ENCODE results near the gene ZDHHC4. TPM values are rescaled to one million over a fixed set of nuclear protein-coding genes. Genes with fewer than 3 reads are reported as not detected.

The ZDHHC4 gene
- polyA plus RNA-seq, 1 of the 3 experiments (the other 2 are of a cell fraction), result 169 TPM

DNA sequence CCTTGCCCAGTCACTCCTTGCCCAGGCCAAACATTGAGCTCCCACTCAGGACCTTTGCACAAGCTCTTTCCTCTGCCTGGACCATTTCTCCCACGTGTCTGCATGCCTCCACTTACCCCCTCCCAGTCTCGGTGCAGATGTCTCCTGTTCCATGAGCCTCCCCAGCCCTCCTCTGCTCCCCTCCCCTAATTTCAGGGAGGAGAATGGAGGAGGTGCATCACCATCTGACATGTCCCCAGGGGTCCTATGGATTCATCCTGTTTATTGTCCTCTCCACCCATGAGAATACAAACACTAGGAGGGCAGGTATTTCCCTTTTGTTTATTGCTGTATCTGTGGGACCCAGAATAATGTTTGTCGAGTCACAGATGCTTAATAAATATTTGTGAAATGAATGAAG is 17.4 kb upstream of the ZDHHC4 start:
- POLR2A ChIA-PET, result no interaction called here

DNA sequence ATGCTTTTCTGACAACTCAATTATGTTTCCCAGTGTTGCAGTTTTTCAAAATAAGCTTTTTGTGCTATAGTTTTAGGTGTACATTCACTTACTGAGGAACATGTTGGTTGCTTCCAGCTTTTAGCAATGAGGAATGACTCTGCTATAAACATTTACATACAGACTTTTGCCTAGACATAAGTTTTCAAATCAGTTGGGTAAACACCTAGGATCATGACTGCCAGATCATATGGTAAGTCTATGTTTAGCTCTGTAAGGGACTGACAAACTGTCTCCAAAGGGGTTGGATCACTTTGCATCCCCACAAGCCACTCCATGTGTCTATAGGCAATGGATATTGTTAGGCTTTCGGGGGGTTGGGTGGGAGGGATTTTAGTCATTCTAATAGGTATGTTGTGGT is 15.1 kb upstream of the ZDHHC4 start:
- no peak overlapping the region for H3K9ac ChIP-seq
- TF ChIP-seq MXI1 (IDR thresholded peaks at IDR 0.05; ENCODE audit: low read depth, low read length) (no peak), TAF1 (IDR thresholded peaks at IDR 0.05; ENCODE audit: borderline replicate concordance, low read depth, low read length) (no peak), GATA2 (CRISPR knock-in tag; IDR thresholded peaks at IDR 0.05) (no peak), EZH2phosphoT487 (IDR thresholded peaks at IDR 0.05; ENCODE audit: borderline replicate concordance, low read depth) (no peak), RXRA (IDR thresholded peaks at IDR 0.05; ENCODE audit: borderline replicate concordance, low read depth) (no peak), ELF1 (IDR thresholded peaks at IDR 0.05) (no peak), SMC3 (IDR thresholded peaks at IDR 0.05; ENCODE audit: low read depth, low read length) (no peak), FOXJ3 (CRISPR knock-in tag; IDR thresholded peaks at IDR 0.05) (no peak), CTCF (IDR thresholded peaks at IDR 0.05) (no peak), NRF1 (IDR thresholded peaks at IDR 0.05; ENCODE audit: low read depth, low read length) (no peak)
- TF ChIP-seq, protein P1, sequence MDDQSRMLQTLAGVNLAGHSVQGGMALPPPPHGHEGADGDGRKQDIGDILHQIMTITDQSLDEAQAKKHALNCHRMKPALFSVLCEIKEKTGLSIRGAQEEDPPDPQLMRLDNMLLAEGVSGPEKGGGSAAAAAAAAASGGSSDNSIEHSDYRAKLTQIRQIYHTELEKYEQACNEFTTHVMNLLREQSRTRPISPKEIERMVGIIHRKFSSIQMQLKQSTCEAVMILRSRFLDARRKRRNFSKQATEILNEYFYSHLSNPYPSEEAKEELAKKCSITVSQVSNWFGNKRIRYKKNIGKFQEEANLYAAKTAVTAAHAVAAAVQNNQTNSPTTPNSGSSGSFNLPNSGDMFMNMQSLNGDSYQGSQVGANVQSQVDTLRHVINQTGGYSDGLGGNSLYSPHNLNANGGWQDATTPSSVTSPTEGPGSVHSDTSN (IDR thresholded peaks at IDR 0.05), result no peak

More for the DNA sequence above, 17.4 kb upstream of the ZDHHC4 start:
- H3K27ac ChIP-seq (ENCODE audit: low read depth in 2 of 2, low read length in 1 of 2), result no peak overlapping the region
- H3K4me2 ChIP-seq, result no peak overlapping the region
- no peaks in the 10 kb centered on the region for H3K9me2 ChIP-seq
- H3K79me2 ChIP-seq (ENCODE audit: insufficient read depth), result no peaks in the 10 kb centered on the region
- no peaks in the 10 kb centered on the region for H3K4me1 ChIP-seq (ENCODE audit: control insufficient read depth in 1 of 2, insufficient read depth in 2 of 2, low read depth in 1 of 2, low read length in 1 of 2)
- no peaks in the 10 kb centered on the region for H3K9me3 ChIP-seq
- no peak for DNase-seq
- no peak for TF ChIP-seq GATA2 (CRISPR knock-in tag; IDR thresholded peaks at IDR 0.05)
- no peak for TF ChIP-seq IRF3 (IDR thresholded peaks at IDR 0.05; ENCODE audit: low read depth, low read length)
- no peak for TF ChIP-seq CHD2 (IDR thresholded peaks at IDR 0.05; ENCODE audit: low read length, partially characterized antibody)
- TF ChIP-seq ELF1 (IDR thresholded peaks at IDR 0.05), result no peak
- TF ChIP-seq FOXM1 (IDR thresholded peaks at IDR 0.05; ENCODE audit: low read depth), result no peak
- TF ChIP-seq EZH2phosphoT487 (IDR thresholded peaks at IDR 0.05; ENCODE audit: borderline replicate concordance, low read depth), result no peak
- no peak for TF ChIP-seq RCOR1 (IDR thresholded peaks at IDR 0.05; ENCODE audit: low read length)
- TF ChIP-seq USF1 (IDR thresholded peaks at IDR 0.05; ENCODE audit: borderline replicate concordance, low read depth), result no peak
- no peak for TF ChIP-seq POLR2AphosphoS5 (IDR thresholded peaks at IDR 0.05; ENCODE audit: low read depth, low read length)
- TF ChIP-seq RXRA (IDR thresholded peaks at IDR 0.05; ENCODE audit: borderline replicate concordance, low read depth), result no peak
- no peak for TF ChIP-seq TAF1 (IDR thresholded peaks at IDR 0.05; ENCODE audit: borderline replicate concordance, low read depth, low read length)
- no peak for TF ChIP-seq EP300 (IDR thresholded peaks at IDR 0.05; ENCODE audit: borderline replicate concordance in 1 of 2, low read depth in 1 of 2, low read length in 1 of 2)
- TF ChIP-seq TCF12 (IDR thresholded peaks at IDR 0.05), result no peak
- TF ChIP-seq MXI1 (IDR thresholded peaks at IDR 0.05; ENCODE audit: low read depth, low read length), result no peak
- TF ChIP-seq MAX (IDR thresholded peaks at IDR 0.05; ENCODE audit: low read depth), result no peak
- H3F3A ChIP-seq (replicated peaks; ENCODE audit: insufficient read depth), result no peaks in the 10 kb centered on the region
- CTCF ChIA-PET, result interaction anchor here (1.5 to 5.0 kb wide), 6 partner anchors 8 to 117 kb away, joined by 3 to 76 read pairs (median 22); no protein-coding TSS in a partner anchor
- H3K4me3 ChIP-seq (ENCODE audit: low read depth in 2 of 2, low read length in 1 of 2), result no peak overlapping the region
- H3K9ac ChIP-seq, result no peak overlapping the region
- 10% methylated on average over 3 of the region's 3 CpGs for WGBS (ENCODE audit: low lambda C conversion rate)
- no peaks in the 10 kb centered on the region for H3K36me3 ChIP-seq (replicated peaks in 1 of 2; ENCODE audit: control insufficient read depth in 1 of 2, insufficient read depth in 2 of 2, low read length in 1 of 2)
- H2AFZ ChIP-seq (ENCODE audit: low read depth), result no peak overlapping the region
- H4K20me1 ChIP-seq (ENCODE audit: insufficient read depth), result no peaks in the 10 kb centered on the region
- peaks cover 13% of the 10 kb centered on the region; the same call in 1 of the 2 replicates for H3K27me3 ChIP-seq (ENCODE audit: insufficient read depth)

More for the DNA sequence above, 15.1 kb upstream of the ZDHHC4 start:
- no peaks in the 10 kb centered on the region for H3F3A ChIP-seq (replicated peaks; ENCODE audit: insufficient read depth)
- 72% methylated on average over 1 of the region's 1 CpG for WGBS (ENCODE audit: low lambda C conversion rate)
- no peaks in the 10 kb centered on the region for H4K20me1 ChIP-seq (ENCODE audit: insufficient read depth)
- H3K79me2 ChIP-seq (ENCODE audit: insufficient read depth), result no peaks in the 10 kb centered on the region
- no peaks in the 10 kb centered on the region for H3K4me1 ChIP-seq (ENCODE audit: control insufficient read depth in 1 of 2, insufficient read depth in 2 of 2, low read depth in 1 of 2, low read length in 1 of 2)
- H3K36me3 ChIP-seq (replicated peaks in 1 of 2; ENCODE audit: control insufficient read depth in 1 of 2, insufficient read depth in 2 of 2, low read length in 1 of 2), result no peaks in the 10 kb centered on the region
- no peaks in the 10 kb centered on the region for H3K9me2 ChIP-seq
- H3K9me3 ChIP-seq, result no peaks in the 10 kb centered on the region
- H3K27ac ChIP-seq (ENCODE audit: low read depth in 2 of 2, low read length in 1 of 2), result no peak overlapping the region
- H3K4me2 ChIP-seq, result no peak overlapping the region
- no peak overlapping the region for H2AFZ ChIP-seq (ENCODE audit: low read depth)
- no peak overlapping the region for H3K4me3 ChIP-seq (ENCODE audit: low read depth in 2 of 2, low read length in 1 of 2)
- DNase-seq, result no peak
- POLR2A ChIA-PET, result no interaction called here
- CTCF ChIA-PET, result interaction anchor here (1.1 to 5.0 kb wide), 5 partner anchors 9 to 46 kb away, joined by 3 to 76 read pairs (median 3); partner anchors contain the start of gene INTS15
- H3K27me3 ChIP-seq (ENCODE audit: insufficient read depth), result peaks cover 14% of the 10 kb centered on the region; the same call in 1 of the 2 replicates
